ENCODE measurements around the gene MUC5AC.
"Not testable (repeated sequence)": the region's sequence is repeated elsewhere in the genome, so short reads cannot be mapped to it uniquely, and the experiment has no call there.

MUC5AC gene

GRCh38 chr11:1171223-1171984 lies 13.7 kb downstream of the MUC5AC start:
- no peaks in the 10 kb centered on the region for H3K27me3 Mint-ChIP-seq
- H3K27ac Mint-ChIP-seq: no peak overlapping the region
- H3K4me1 Mint-ChIP-seq (ENCODE audit: low read depth): no peaks in the 10 kb centered on the region

GRCh38 chr11:1171985-1172728 lies 14.4 kb downstream of the MUC5AC start:
- H3K9me3 Mint-ChIP-seq: peaks cover 5% of the 10 kb centered on the region
- no peak for DNase-seq
- H3K36me3 Mint-ChIP-seq (ENCODE audit: low read depth): no peaks in the 10 kb centered on the region
- no peaks in the 10 kb centered on the region for H3K4me1 Mint-ChIP-seq (ENCODE audit: low read depth)
- H3K4me3 Mint-ChIP-seq: no peak overlapping the region
- no peaks in the 10 kb centered on the region for H3K27me3 Mint-ChIP-seq
- H3K27ac Mint-ChIP-seq: no peak overlapping the region

More at GRCh38 chr11:1171223-1171984, 13.7 kb downstream of the MUC5AC start:
- H3K4me3 Mint-ChIP-seq: no peak overlapping the region
- no peaks in the 10 kb centered on the region for H3K36me3 Mint-ChIP-seq (ENCODE audit: low read depth)
- DNase-seq: no peak
- H3K9me3 Mint-ChIP-seq: peaks cover 5% of the 10 kb centered on the region

- Mint-ChIP-seq H3K4me1 (ENCODE audit: low read depth) (no peaks in the 10 kb centered on the region), H3K9me3 (peaks cover 5% of the 10 kb centered on the region), H3K4me3 (no peak overlapping the region), H3K27ac (no peak overlapping the region), H3K36me3 (ENCODE audit: low read depth) (no peaks in the 10 kb centered on the region), H3K27me3 (no peaks in the 10 kb centered on the region)
- no peak for DNase-seq
Measured at GRCh38 chr11:1172729-1173117, 15.0 kb downstream of the MUC5AC start.

- H3K9me3 Mint-ChIP-seq; DNase-seq; H3K27ac Mint-ChIP-seq; H3K27me3 Mint-ChIP-seq; H3K4me3 Mint-ChIP-seq; H3K4me1 Mint-ChIP-seq (ENCODE audit: low read depth); H3K36me3 Mint-ChIP-seq (ENCODE audit: low read depth): not testable (repeated sequence)
Measured at GRCh38 chr11:1173396-1173795, 15.6 kb downstream of the MUC5AC start.

- Mint-ChIP-seq H3K27ac (no peak overlapping the region), H3K4me3 (no peak overlapping the region), H3K27me3 (no peaks in the 10 kb centered on the region), H3K4me1 (ENCODE audit: low read depth) (no peaks in the 10 kb centered on the region), H3K9me3 (peaks cover 5% of the 10 kb centered on the region), H3K36me3 (ENCODE audit: low read depth) (no peaks in the 10 kb centered on the region)
- DNase-seq: no peak
Measured at GRCh38 chr11:1174441-1175370, 17.0 kb downstream of the MUC5AC start.

- H3K27me3 Mint-ChIP-seq: no peaks in the 10 kb centered on the region
- no peak for DNase-seq
- H3K27ac Mint-ChIP-seq: no peak overlapping the region
- no peaks in the 10 kb centered on the region for H3K36me3 Mint-ChIP-seq (ENCODE audit: low read depth)
- H3K9me3 Mint-ChIP-seq: peaks cover 5% of the 10 kb centered on the region
- no peaks in the 10 kb centered on the region for H3K4me1 Mint-ChIP-seq (ENCODE audit: low read depth)
- H3K4me3 Mint-ChIP-seq: no peak overlapping the region
Measured at GRCh38 chr11:1175461-1176223, 17.9 kb downstream of the MUC5AC start.

- Mint-ChIP-seq H3K36me3 (ENCODE audit: low read depth) (no peaks in the 10 kb centered on the region), H3K27ac (no peak overlapping the region), H3K9me3 (peaks cover 5% of the 10 kb centered on the region), H3K4me1 (ENCODE audit: low read depth) (no peaks in the 10 kb centered on the region), H3K27me3 (no peaks in the 10 kb centered on the region), H3K4me3 (no peak overlapping the region)
- DNase-seq: no peak
Measured at GRCh38 chr11:1176224-1177019, 18.7 kb downstream of the MUC5AC start.

- no peaks in the 10 kb centered on the region for H3K36me3 Mint-ChIP-seq (ENCODE audit: low read depth)
- H3K9me3 Mint-ChIP-seq: peaks cover 5% of the 10 kb centered on the region
- no peak overlapping the region for H3K4me3 Mint-ChIP-seq
- no peak for DNase-seq
- H3K4me1 Mint-ChIP-seq (ENCODE audit: low read depth): peaks cover 2% of the 10 kb centered on the region
- H3K27ac Mint-ChIP-seq: no peak overlapping the region
- no peaks in the 10 kb centered on the region for H3K27me3 Mint-ChIP-seq
Measured at GRCh38 chr11:1177020-1177770, 19.4 kb downstream of the MUC5AC start.

GRCh38 chr11:1177771-1178090 lies 20.0 kb downstream of the MUC5AC start:
- Mint-ChIP-seq H3K36me3 (ENCODE audit: low read depth) (no peaks in the 10 kb centered on the region), H3K4me3 (no peak overlapping the region), H3K27me3 (no peaks in the 10 kb centered on the region), H3K27ac (no peak overlapping the region), H3K4me1 (ENCODE audit: low read depth) (peaks cover 2% of the 10 kb centered on the region), H3K9me3 (peaks cover 5% of the 10 kb centered on the region)
- no peak for DNase-seq

- Mint-ChIP-seq H3K4me1 (ENCODE audit: low read depth) (peaks cover 2% of the 10 kb centered on the region), H3K27ac (no peak overlapping the region), H3K27me3 (no peaks in the 10 kb centered on the region), H3K36me3 (ENCODE audit: low read depth) (no peaks in the 10 kb centered on the region), H3K9me3 (peaks cover 5% of the 10 kb centered on the region), H3K4me3 (no peak overlapping the region)
- DNase-seq: no peak
Measured at GRCh38 chr11:1178201-1178885, 20.6 kb downstream of the MUC5AC start.

GRCh38 chr11:1178906-1179305 lies 21.2 kb downstream of the MUC5AC start:
- Mint-ChIP-seq H3K4me1 (ENCODE audit: low read depth) (peaks cover 2% of the 10 kb centered on the region), H3K27me3 (no peaks in the 10 kb centered on the region)

GRCh38 chr11:1179641-1180040 lies 21.9 kb downstream of the MUC5AC start:
- peaks cover 5% of the 10 kb centered on the region for H3K9me3 Mint-ChIP-seq
- H3K36me3 Mint-ChIP-seq (ENCODE audit: low read depth): no peaks in the 10 kb centered on the region
- H3K27me3 Mint-ChIP-seq: no peaks in the 10 kb centered on the region
- DNase-seq: no peak
- H3K4me3 Mint-ChIP-seq: no peak overlapping the region
- H3K27ac Mint-ChIP-seq: no peak overlapping the region
- H3K4me1 Mint-ChIP-seq (ENCODE audit: low read depth): peaks cover 2% of the 10 kb centered on the region

More at GRCh38 chr11:1178906-1179305, 21.2 kb downstream of the MUC5AC start:
- DNase-seq: no peak
- Mint-ChIP-seq H3K36me3 (ENCODE audit: low read depth) (no peaks in the 10 kb centered on the region), H3K9me3 (peaks cover 5% of the 10 kb centered on the region), H3K27ac (no peak overlapping the region), H3K4me3 (no peak overlapping the region)

Measured in activated T-cell treated with anti-CD3 and anti-CD28 coated beads, Interleukin-2, amount 50 U/mL, for 24 hours (primary cell).